HL-60 (cell line): Measurements from ENCODE around the gene ADRA2C.

Experiments used
- DNase-seq, 2 experiments: peaks; one replicate each; pipeline ENCODE4 v3.0.0-alpha.2; 2010 to 2020; ENCODE audit warnings: low read depth in 1 of 2, low spot score in 1 of 2
- H3K27ac ChIP-seq: fragments of 250-450 bp; sonication (Bioruptor Pico); replicated peaks from 2 replicates; pipeline ENCODE4 v1.5.1; 2020; ENCODE audit warnings: mild to moderate bottlenecking, moderate library complexity
- H3K27me3 ChIP-seq: fragments of 250-450 bp; sonication (Bioruptor Pico); 2 replicates; pipeline ENCODE4 v1.5.1; 2021; ENCODE audit warnings: mild to moderate bottlenecking, moderate library complexity; ENCODE audit not compliant: insufficient read depth, poor library complexity, severe bottlenecking
- H3K4me3 ChIP-seq: replicated peaks from 2 replicates; pipeline ENCODE4 v1.5.1; 2011; ENCODE audit warnings: mild to moderate bottlenecking, control low read depth, low read length; ENCODE audit not compliant: insufficient read depth
- GABPA ChIP-seq: IDR thresholded peaks from 2 replicates; pipeline ENCODE4 v1.6.1; 2012; ENCODE audit warnings: low read depth
- POLR2AphosphoS5 ChIP-seq: IDR thresholded peaks from 2 replicates; pipeline ENCODE4 v1.6.1; 2012; ENCODE audit warnings: low read depth
- REST ChIP-seq: IDR thresholded peaks from 2 replicates; pipeline ENCODE4 v1.6.1; 2012; ENCODE audit warnings: low read depth; ENCODE audit not compliant: insufficient replicate concordance
- SPI1 ChIP-seq: IDR thresholded peaks from 2 replicates; pipeline ENCODE4 v1.6.1; 2012; ENCODE audit warnings: low read depth, mild to moderate bottlenecking, borderline replicate concordance
- TF ChIP-seq, protein P1 (sequence below): IDR thresholded peaks from one replicate; pipeline ENCODE4 v1.5.1; 2011; ENCODE audit warnings: low read length, control low read depth, inconsistent platforms; ENCODE audit not compliant: insufficient read depth

The ADRA2C gene

DNA sequence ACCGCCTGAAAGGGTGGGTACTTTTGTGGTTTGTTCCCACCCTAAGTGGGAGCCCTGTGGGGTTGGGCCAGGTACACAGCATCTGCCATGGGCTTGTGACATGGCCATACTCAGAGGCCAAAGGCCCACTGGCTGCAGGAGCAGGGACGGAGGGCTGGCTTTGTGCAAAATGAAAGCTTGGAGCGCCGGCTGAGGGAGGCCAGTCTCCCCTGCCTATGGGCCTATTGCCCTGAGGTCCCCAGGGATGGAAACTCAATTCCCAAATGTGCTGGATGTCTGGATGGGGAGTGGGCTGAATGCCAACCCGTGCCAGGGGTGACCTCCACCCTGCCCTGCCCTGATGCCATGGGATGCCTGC, 10.8 kb downstream of the ADRA2C start:
- no peak overlapping the region for H3K4me3 ChIP-seq
- H3K27ac ChIP-seq: no peak overlapping the region
- H3K27me3 ChIP-seq: no peaks in the 10 kb centered on the region
- no peak for TF ChIP-seq SPI1
- TF ChIP-seq, protein P1, sequence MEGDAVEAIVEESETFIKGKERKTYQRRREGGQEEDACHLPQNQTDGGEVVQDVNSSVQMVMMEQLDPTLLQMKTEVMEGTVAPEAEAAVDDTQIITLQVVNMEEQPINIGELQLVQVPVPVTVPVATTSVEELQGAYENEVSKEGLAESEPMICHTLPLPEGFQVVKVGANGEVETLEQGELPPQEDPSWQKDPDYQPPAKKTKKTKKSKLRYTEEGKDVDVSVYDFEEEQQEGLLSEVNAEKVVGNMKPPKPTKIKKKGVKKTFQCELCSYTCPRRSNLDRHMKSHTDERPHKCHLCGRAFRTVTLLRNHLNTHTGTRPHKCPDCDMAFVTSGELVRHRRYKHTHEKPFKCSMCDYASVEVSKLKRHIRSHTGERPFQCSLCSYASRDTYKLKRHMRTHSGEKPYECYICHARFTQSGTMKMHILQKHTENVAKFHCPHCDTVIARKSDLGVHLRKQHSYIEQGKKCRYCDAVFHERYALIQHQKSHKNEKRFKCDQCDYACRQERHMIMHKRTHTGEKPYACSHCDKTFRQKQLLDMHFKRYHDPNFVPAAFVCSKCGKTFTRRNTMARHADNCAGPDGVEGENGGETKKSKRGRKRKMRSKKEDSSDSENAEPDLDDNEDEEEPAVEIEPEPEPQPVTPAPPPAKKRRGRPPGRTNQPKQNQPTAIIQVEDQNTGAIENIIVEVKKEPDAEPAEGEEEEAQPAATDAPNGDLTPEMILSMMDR: no peak
- TF ChIP-seq REST: no peak
- TF ChIP-seq GABPA: no peak
- no peak for TF ChIP-seq POLR2AphosphoS5
- DNase-seq: no peak

DNA sequence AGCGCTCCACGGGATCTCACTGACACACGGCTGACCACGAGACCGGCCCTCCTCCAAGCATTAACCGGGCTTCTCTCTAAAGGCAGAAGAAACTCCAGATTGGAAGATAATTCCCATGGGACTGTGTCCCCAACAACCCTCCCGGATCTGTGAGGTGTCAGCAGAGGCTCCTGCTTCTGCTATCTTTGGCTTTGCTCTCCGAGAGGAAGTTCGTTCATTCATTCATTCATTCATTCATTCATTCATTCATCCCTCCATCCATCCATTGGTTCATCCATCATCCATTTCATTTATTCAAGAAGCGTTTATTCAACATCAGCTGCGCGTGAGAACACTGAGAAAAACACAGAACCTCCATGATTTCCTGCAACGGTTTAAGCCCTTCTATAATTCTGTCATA, 11.5 kb downstream of the ADRA2C start:
- Histone ChIP-seq H3K27ac (no peak overlapping the region), H3K27me3 (no peaks in the 10 kb centered on the region), H3K4me3 (no peak overlapping the region)
- TF ChIP-seq GABPA (no peak), REST (no peak), POLR2AphosphoS5 (no peak)
- no peak for DNase-seq

GRCh38 chr4:3779509-3779908, 13.3 kb downstream of the ADRA2C start:
- no peak overlapping the region for H3K27ac ChIP-seq
- no peaks in the 10 kb centered on the region for H3K27me3 ChIP-seq
- no peak overlapping the region for H3K4me3 ChIP-seq
- TF ChIP-seq GABPA (no peak), SPI1 (no peak), REST (no peak), POLR2AphosphoS5 (no peak)
- TF ChIP-seq, protein P1: no peak
- no peak for DNase-seq
